ENCODE data around the gene CLSTN2.

- TF ChIP-seq CTCF (IDR thresholded peaks at IDR 0.05) (no peak), POLR2A (IDR thresholded peaks at IDR 0.05) (no peak)
Observed at GRCh38 chr3:140360332-140360731, 425.3 kb downstream of the CLSTN2 start.
